H9 (cell line): ENCODE results near the gene KRT34. TPM values are rescaled to one million over a fixed set of nuclear protein-coding genes. Genes with fewer than 3 reads are reported as not detected.

ENCODE experiments used
- DNase-seq: peaks from one replicate; pipeline ENCODE4 v3.0.0-alpha.2; 2017
- H2AFZ ChIP-seq: one replicate; pipeline ENCODE4 v1.6.1; 2013; ENCODE audit warnings: mild to moderate bottlenecking, low read length, control low read depth, moderate library complexity
- H2AK5ac ChIP-seq: 2 replicates; pipeline ENCODE4 v1.6.1; 2013; ENCODE audit warnings: low read length, control low read depth, mixed read lengths; ENCODE audit not compliant: insufficient read length
- H2BK120ac ChIP-seq: one replicate; pipeline ENCODE4 v1.6.1; 2013; ENCODE audit warnings: low read depth, mild to moderate bottlenecking, low read length, control low read depth, inconsistent platforms; ENCODE audit not compliant: poor library complexity, severe bottlenecking
- H2BK12ac ChIP-seq: 2 replicates; pipeline ENCODE4 v1.6.1; 2013; ENCODE audit warnings: low read length, control low read depth, mixed read lengths, low read depth; ENCODE audit not compliant: insufficient read length
- H2BK15ac ChIP-seq: 2 replicates; pipeline ENCODE4 v1.6.1; 2013; ENCODE audit warnings: low read depth, low read length, control low read depth
- H2BK20ac ChIP-seq: one replicate; pipeline ENCODE4 v1.6.1; 2013; ENCODE audit warnings: low read depth, mild to moderate bottlenecking, low read length, control low read depth, inconsistent platforms; ENCODE audit not compliant: poor library complexity, severe bottlenecking
- H2BK5ac ChIP-seq: 2 replicates; pipeline ENCODE4 v1.6.1; 2013; ENCODE audit warnings: low read length, control low read depth, mixed read lengths; ENCODE audit not compliant: insufficient read length
- H3K14ac ChIP-seq: 2 replicates; pipeline ENCODE4 v1.6.1; 2013; ENCODE audit warnings: low read length, control low read depth; ENCODE audit not compliant: insufficient read depth
- H3K18ac ChIP-seq: 2 replicates; pipeline ENCODE4 v1.6.1; 2013; ENCODE audit warnings: low read depth, mild to moderate bottlenecking, mixed read lengths, low read length, control low read depth; ENCODE audit not compliant: insufficient read length
- H3K23ac ChIP-seq: 2 replicates; pipeline ENCODE4 v1.6.1; 2013; ENCODE audit warnings: low read length, control low read depth, mixed read lengths, low read depth; ENCODE audit not compliant: insufficient read length
- H3K23me2 ChIP-seq: 2 replicates; pipeline ENCODE4 v1.6.1; 2013; ENCODE audit warnings: low read depth, mild to moderate bottlenecking, mixed read lengths, low read length, control low read depth; ENCODE audit not compliant: insufficient read length, poor library complexity, severe bottlenecking
- H3K27ac ChIP-seq: 2 replicates; pipeline ENCODE4 v1.5.1; 2013; ENCODE audit warnings: low read length, control low read depth, mixed read lengths, low read depth; ENCODE audit not compliant: insufficient read length
- H3K27me3 ChIP-seq: 2 replicates; pipeline ENCODE4 v1.6.1; 2013; ENCODE audit warnings: low read length, control low read depth, inconsistent platforms; ENCODE audit not compliant: insufficient read depth
- H3K4ac ChIP-seq: 2 replicates; pipeline ENCODE4 v1.6.1; 2013; ENCODE audit warnings: low read depth, mild to moderate bottlenecking, control low read depth, inconsistent platforms, low read length, moderate library complexity
- H3K4me1 ChIP-seq: 2 replicates; pipeline ENCODE4 v1.6.1; 2013; ENCODE audit warnings: low read length, control low read depth, inconsistent platforms; ENCODE audit not compliant: insufficient read depth
- H3K4me2 ChIP-seq: 2 replicates; pipeline ENCODE4 v1.6.1; 2013; ENCODE audit warnings: low read length, control low read depth, mixed read lengths; ENCODE audit not compliant: insufficient read length, insufficient read depth
- H3K56ac ChIP-seq: 2 replicates; pipeline ENCODE4 v1.6.1; 2013; ENCODE audit warnings: low read depth, mild to moderate bottlenecking, mixed read lengths, low read length, control low read depth; ENCODE audit not compliant: insufficient read length
- H3K79me1 ChIP-seq: 2 replicates; pipeline ENCODE4 v1.6.1; 2013; ENCODE audit warnings: low read depth, mild to moderate bottlenecking, moderate library complexity, low read length, control low read depth, inconsistent platforms; ENCODE audit not compliant: insufficient read depth, poor library complexity, severe bottlenecking
- H3K79me2 ChIP-seq: 2 replicates; pipeline ENCODE4 v1.6.1; 2013; ENCODE audit warnings: low read length, control low read depth, inconsistent platforms; ENCODE audit not compliant: insufficient read depth
- H3K9ac ChIP-seq: 2 replicates; pipeline ENCODE4 v1.6.1; 2013; ENCODE audit warnings: low read length, control low read depth, mixed read lengths; ENCODE audit not compliant: insufficient read length; ENCODE audit errors: extremely low read depth
- H3K9me3 ChIP-seq: one replicate; pipeline ENCODE4 v1.6.1; 2013; ENCODE audit warnings: low read depth, low read length, inconsistent platforms; ENCODE audit not compliant: control insufficient read depth
- H3T11ph ChIP-seq: one replicate; pipeline ENCODE4 v1.6.1; 2013; ENCODE audit warnings: mild to moderate bottlenecking, low read length, control low read depth, inconsistent platforms
- H4K20me1 ChIP-seq: one replicate; pipeline ENCODE4 v1.6.1; 2013; ENCODE audit not compliant: control insufficient read depth, insufficient read length, insufficient read depth
- H4K5ac ChIP-seq: 2 replicates; pipeline ENCODE4 v1.6.1; 2013; ENCODE audit warnings: low read depth, mild to moderate bottlenecking, mixed read lengths, low read length, control low read depth; ENCODE audit not compliant: insufficient read length
- H4K8ac ChIP-seq: replicated peaks from 2 replicates; pipeline ENCODE4 v1.6.1; 2013; ENCODE audit warnings: low read length, control low read depth, mixed read lengths, low read depth; ENCODE audit not compliant: insufficient read length
- H4K91ac ChIP-seq: 2 replicates; pipeline ENCODE4 v1.6.1; 2013; ENCODE audit warnings: low read depth, mild to moderate bottlenecking, moderate library complexity, mixed read lengths, low read length, control low read depth; ENCODE audit not compliant: insufficient read length
- H3K27ac Mint-ChIP-seq, 3 experiments: 2 replicates in 2 of 3; 3 replicates in 1 of 3; pipeline ENCODE4 v1.8.0; 2020 to 2021; ENCODE audit warnings: mixed read lengths in 3 of 3, mild to moderate bottlenecking in 1 of 3, moderate library complexity in 1 of 3
- H3K27me3 Mint-ChIP-seq: 2 replicates; pipeline ENCODE4 v1.8.0; 2021; ENCODE audit warnings: low read depth, mild to moderate bottlenecking, moderate library complexity, mixed read lengths
- H3K36me3 Mint-ChIP-seq, 3 experiments: 2 replicates in 2 of 3; 3 replicates in 1 of 3; pipeline ENCODE4 v1.8.0; 2020 to 2021; ENCODE audit warnings: low read depth in 3 of 3, mixed read lengths in 3 of 3; ENCODE audit not compliant: insufficient read depth in 1 of 3
- H3K4me1 Mint-ChIP-seq, 2 experiments: 2 replicates each; pipeline ENCODE4 v1.8.0; 2020; ENCODE audit warnings: mixed read lengths in 2 of 2
- H3K4me3 Mint-ChIP-seq, 2 experiments: 2 replicates in 1 of 2; 3 replicates in 1 of 2; pipeline ENCODE4 v1.8.0; 2020 to 2021; ENCODE audit warnings: mild to moderate bottlenecking in 2 of 2, mixed read lengths in 2 of 2, moderate library complexity in 1 of 2
- H3K9me3 Mint-ChIP-seq, 2 experiments: 2 replicates in 1 of 2; 3 replicates in 1 of 2; pipeline ENCODE4 v1.8.0; 2020; ENCODE audit warnings: mild to moderate bottlenecking in 2 of 2, mixed read lengths in 2 of 2, moderate library complexity in 1 of 2
- WGBS: extraction: QIAGEN DNeasy Blood & Tissue Kit; methylation state at CpG from one replicate; pipeline ENCODE4 v1.1.7; 2013; ENCODE audit warnings: missing lambda C conversion rate, low lambda C conversion rate, mixed read lengths; ENCODE audit not compliant: insufficient read length; ENCODE audit errors: extremely low coverage; 5-methylcytosine and 5-hydroxymethylcytosine counted together
- total RNA-seq: library from RNA; stranded (reverse); gene quantifications from 2 replicates; pipeline ENCODE4 v1.2.1, GENCODE V29; 2021
- TF ChIP-seq, protein P1 (sequence below): fragments of 200-600 bp; sonication (generic); conservative IDR thresholded peaks from 3 replicates; pipeline ENCODE4 v1.8.0; 2021; ENCODE audit warnings: antibody characterized with exemption, mild to moderate bottlenecking

Gene KRT34
- total RNA-seq, 1 experiment from 2014 or later: not detected

DNA sequence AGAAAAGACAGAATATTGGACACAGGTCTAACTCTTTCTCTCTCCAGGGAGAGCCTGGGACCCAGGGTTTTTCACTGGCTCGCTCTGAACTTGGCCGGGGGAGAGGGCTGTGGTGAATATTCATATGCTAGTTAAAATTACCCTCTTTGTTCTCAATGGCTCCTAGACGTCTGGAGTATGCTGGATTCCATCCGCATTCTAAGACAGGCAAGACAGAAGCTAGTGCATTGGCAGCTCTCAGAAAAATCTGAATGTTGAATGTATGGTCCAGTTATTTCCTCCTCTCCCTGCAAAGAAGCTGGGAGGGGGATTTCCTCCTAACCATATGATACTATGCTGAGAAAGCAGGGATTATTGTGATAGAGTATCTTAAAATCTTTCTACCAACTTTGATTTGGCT lies 5.6 kb upstream of the KRT34 start:
- WGBS: no CpG with 5 or more reads among the region's 4 CpGs
- no peaks in the 10 kb centered on the region for H3K4me1 ChIP-seq
- no peak overlapping the region for H4K5ac ChIP-seq
- H2BK120ac ChIP-seq: no peak overlapping the region
- no peak overlapping the region for H4K8ac ChIP-seq
- no peak overlapping the region for H3K23ac ChIP-seq
- H3K18ac ChIP-seq: no peak overlapping the region
- H3K9me3 ChIP-seq: no peaks in the 10 kb centered on the region
- no peaks in the 10 kb centered on the region for H4K20me1 ChIP-seq
- H2BK20ac ChIP-seq: no peak overlapping the region
- H2AK5ac ChIP-seq: no peak overlapping the region
- H3K4ac ChIP-seq: no peak overlapping the region
- no peaks in the 10 kb centered on the region for H3K79me1 ChIP-seq
- Mint-ChIP-seq H3K9me3 (peaks cover 0 to 10% of the 10 kb centered on the region in 2 experiments; a peak in 3 of 5 replicates), H3K4me3 (no peak overlapping the region), H3K27me3 (no peaks in the 10 kb centered on the region), H3K4me1 (peaks cover 0 to 5% of the 10 kb centered on the region in 2 experiments; a peak in 1 of 4 replicates), H3K36me3 (0 out of 7 replicates have a peak, but pooled peaks cover 0 to 2% (median 0%) of the 10 kb centered on the region in 3 experiments), H3K27ac (no peak overlapping the region)
- no peak overlapping the region for H3K14ac ChIP-seq
- H3K27ac ChIP-seq: no peak overlapping the region
- no peaks in the 10 kb centered on the region for H3K27me3 ChIP-seq
- H3K4me2 ChIP-seq: no peak overlapping the region
- H3K9ac ChIP-seq: no peak overlapping the region
- no peaks in the 10 kb centered on the region for H3K79me2 ChIP-seq
- H3T11ph ChIP-seq: no peak overlapping the region
- H2BK5ac ChIP-seq: no peak overlapping the region
- H2AFZ ChIP-seq: no peak overlapping the region
- H3K23me2 ChIP-seq: no peaks in the 10 kb centered on the region
- no peak overlapping the region for H2BK15ac ChIP-seq
- H2BK12ac ChIP-seq: no peak overlapping the region
- no peak overlapping the region for H3K56ac ChIP-seq
- TF ChIP-seq, protein P1, sequence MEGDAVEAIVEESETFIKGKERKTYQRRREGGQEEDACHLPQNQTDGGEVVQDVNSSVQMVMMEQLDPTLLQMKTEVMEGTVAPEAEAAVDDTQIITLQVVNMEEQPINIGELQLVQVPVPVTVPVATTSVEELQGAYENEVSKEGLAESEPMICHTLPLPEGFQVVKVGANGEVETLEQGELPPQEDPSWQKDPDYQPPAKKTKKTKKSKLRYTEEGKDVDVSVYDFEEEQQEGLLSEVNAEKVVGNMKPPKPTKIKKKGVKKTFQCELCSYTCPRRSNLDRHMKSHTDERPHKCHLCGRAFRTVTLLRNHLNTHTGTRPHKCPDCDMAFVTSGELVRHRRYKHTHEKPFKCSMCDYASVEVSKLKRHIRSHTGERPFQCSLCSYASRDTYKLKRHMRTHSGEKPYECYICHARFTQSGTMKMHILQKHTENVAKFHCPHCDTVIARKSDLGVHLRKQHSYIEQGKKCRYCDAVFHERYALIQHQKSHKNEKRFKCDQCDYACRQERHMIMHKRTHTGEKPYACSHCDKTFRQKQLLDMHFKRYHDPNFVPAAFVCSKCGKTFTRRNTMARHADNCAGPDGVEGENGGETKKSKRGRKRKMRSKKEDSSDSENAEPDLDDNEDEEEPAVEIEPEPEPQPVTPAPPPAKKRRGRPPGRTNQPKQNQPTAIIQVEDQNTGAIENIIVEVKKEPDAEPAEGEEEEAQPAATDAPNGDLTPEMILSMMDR: no peak
- DNase-seq: no peak
- H4K91ac ChIP-seq: no peak overlapping the region
